Limb (tissue), 2 donors: ENCODE data around the gene CDC20B.
"Not testable (repeated sequence)": the region's sequence is repeated elsewhere in the genome, so short reads cannot be mapped to it uniquely, and the experiment has no call there.

Experiments used
- DNase-seq, 2 donors: peaks; one replicate each; pipeline ENCODE4 v3.0.0-alpha.2; 2016; ENCODE audit errors: extremely low spot score in 2 of 2

Gene CDC20B

DNA sequence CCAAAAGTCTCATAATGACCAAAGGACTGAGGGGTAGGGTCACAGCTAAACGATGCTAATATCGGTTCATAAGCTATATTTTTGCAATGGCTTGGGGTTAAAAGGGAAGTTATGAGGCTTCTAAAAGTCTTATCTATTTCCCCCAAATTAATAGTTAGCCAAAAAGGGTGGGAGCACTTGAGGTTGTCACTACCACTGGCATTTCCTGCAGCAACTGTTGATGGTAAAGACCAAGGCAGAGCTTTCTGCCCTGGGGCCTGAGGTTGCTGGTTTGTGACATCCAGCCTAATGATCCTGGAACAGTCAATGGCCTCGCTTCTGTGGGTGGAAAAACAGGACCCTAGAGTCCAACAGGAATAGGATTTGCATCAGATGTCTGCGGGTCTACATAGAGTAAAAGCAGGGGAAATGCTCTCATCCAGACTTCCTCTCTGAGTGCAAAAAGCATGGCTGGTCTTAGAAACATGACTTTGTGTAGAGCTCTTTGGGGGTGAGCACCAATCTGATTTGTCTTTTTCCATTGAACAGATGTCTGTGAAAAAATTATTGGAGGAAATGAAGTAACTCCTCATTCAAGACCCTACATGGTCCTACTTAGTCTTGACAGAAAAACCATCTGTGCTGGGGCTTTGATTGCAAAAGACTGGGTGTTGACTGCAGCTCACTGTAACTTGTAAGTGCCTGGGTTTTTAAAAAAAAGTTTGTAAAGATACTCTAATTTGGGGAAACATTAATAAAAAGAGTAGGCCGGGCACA is 67.9 kb downstream of the CDC20B start:
- no peak for DNase-seq

DNA sequence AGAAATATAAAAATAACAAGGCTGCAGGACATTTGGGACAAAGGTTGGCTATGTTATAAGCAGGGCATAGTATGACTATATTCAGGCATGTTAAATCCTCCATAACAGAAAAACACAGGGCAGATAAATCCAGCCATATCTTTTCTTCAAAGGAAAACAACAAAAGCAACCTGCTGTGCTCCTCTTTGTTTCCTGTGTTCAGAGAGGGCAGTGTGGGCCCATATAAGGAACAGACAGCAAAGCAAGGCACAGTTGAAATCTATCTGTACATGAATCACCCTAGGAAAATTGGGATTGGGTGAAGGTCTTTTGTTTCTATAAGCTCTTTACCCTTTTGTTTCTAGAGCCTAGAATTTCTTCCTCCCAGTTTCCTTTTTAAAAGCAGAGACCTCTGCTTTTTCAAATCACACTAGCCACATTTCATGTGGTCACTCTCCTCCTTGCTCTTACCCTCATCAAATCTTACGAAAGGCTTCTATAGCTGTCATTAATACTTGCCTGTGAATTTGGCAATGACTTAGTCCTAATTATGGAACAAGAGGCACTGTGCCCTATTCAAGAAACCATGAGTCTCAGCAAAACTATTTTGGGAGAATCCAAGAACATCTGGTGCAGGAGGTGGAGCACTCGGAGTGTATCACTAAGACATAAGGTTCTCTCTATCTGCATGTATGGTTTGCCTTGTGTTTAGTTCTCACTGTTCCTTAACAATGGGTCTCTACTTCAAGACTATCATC is 68.8 kb downstream of the CDC20B start:
- no peak for DNase-seq

DNA sequence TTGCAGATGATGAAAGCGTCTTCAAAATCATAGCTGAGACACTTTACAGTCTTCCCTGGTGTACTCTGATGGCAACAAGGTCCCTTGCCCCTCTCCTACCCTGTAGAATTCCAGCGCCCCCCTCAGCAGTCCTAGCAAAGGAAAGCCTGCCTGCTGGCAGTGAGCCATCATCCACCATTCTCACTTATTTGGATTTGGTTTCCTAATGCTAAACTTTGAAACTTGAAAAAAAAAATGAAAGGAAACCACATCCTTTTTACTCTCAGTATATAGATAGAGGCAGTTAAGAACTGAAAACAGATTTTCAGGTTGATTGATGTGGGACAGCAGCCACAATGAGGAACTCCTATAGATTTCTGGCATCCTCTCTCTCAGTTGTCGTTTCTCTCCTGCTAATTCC is 70.6 kb downstream of the CDC20B start, which contains the start of gene GZMA:
GZMA (plus strand) TSS at position 299 of the 400 bp plus-strand sequence; CDS start at position 336, 37 bp downstream.
- DNase-seq: no peak

DNA sequence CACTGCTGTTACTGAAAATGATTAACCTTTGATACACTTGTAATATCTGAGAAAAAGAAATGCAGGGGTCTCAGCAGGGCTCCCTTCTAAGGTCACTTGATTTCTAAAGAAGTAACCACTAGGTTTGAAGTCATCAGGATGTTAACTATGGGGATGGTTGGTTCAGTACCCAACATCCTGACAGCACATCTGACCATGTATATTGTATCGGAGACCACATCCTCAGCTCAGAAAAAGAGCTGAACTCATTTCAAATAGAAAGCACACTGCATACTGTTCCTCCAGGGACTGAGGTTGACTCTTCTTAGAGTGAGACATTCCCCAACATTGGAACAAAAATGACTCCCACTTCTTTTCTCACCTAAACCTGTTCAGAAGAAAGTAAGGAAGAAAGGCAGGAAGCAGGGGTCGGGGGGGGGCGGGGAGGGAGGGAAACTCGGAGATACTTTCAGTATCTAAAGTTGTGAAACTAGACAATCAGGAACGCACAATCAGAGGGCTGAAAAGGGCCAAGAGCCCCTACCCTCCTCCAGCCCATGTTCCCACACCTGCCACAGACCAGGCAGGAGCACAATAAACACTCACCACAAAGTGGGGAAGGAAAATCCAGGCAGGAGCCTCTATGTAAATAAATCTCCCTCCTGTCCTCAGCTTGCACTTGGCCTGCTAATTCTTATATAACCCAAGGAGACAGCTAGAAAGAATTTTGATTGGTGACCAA is 71.3 kb downstream of the CDC20B start:
- no peak for DNase-seq

DNA sequence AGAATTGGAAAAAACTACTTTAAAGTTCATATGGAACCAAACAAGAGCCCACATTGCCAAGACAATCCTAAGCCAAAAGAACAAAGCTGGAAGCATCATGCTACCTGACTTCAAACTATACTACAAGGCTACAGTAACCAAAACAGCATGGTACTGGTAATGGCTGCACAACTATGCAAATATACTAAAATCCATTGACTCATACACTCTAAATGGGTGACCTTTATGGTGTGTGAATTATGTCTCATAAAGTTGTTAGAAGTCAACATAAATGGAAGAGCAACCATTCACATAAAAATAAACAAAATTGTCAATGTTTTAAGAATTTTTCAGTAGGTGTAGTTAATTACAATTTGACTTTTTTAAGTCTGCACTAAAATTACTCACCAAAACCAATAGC is 71.8 kb downstream of the CDC20B start:
- DNase-seq: not testable (repeated sequence)

DNA sequence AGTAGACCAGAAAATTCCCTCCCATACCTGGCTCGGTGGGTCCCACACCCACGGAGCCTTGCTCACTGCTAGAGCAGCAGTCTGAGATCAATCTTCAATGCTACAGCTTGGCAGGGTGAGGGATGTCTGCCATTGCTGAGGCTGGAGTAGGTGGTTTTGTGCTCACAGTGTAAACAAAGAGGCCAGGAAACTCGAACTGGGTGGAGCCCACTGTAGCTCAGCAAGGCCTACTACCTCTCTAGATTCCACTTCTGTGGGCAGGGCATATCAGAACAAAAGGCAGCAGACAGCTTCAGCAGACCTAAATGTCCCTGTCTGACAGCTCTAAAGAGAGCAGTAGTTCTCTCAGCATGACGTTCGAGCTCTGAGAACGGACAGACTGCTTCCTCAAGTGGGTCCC is 76.1 kb downstream of the CDC20B start:
- DNase-seq: no peak

DNA sequence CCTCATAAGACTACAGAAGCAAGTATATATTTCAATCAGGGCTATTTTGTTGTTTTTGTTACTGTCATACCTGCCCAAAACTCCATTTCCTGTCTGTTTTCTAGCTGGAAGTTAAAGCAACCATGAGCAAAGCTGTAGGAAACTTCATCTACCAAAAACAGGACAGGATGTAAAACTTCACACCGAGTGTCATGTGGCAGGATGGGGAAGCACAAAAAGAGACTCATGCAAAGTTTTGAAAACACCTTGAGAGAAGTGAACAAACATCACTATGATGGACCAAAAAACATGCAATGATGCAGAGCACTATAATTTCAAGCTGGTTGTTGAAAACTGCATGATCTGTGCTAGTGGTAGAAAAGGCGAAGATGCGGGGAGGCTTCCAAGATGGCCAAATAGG is 76.8 kb downstream of the CDC20B start:
- DNase-seq: no peak

DNA sequence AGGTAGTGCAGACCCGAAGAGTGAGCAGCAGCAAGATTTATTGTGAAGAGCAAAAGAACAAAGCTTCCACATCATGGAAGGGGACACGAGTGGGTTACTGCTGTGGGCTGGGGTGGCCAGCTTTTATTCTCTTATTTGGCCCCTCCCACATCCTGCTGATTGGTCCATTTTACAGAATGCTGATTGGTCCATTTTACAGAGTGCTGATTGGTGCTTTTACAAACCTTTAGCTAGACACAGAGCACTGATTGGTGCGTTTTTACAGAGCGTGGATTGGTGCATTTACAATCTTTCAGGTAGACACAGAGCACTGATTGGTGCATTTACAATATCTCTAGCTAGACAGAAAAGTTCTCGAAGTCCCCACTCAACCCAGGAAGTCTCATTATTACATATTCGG is 82.0 kb downstream of the CDC20B start:
- not testable (repeated sequence) for DNase-seq

DNA sequence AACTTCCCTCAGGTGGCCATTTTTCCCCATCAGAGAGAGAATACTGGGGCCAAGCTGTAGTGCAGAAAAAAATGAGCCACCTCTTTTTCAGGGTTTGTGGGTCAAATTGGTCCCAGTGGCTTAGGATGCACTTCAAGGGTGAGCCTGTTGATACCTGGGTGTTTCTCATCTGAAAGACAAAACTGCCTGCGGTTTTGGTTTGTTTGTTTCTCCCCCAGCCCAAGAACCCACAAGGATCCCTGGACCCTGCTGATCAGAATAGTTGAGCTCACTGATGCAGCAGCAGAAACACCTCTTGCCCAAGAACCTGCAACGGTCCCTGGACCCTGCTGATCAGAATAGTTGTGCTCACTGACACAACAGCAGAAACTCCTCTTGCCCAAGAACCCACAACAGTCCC is 83.7 kb downstream of the CDC20B start:
- not testable (repeated sequence) for DNase-seq

DNA sequence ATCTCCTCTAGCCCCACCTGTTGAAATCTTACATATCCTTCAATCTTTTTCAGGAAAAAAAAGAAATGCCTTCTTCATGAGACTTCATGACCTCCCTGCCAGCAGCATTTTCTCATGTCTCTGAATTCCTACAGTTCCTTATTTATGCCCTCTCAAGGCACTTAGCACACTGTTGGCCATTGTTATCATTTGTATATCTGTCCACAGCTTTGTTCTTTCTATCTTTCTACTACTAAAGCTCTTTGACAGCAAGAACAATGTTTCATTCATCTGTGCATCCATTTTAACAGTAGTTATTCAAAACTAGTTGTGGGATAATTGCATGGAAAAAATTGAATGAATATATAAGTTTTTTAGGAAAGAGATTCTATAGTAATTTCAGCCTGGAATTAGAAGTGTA is 91.4 kb downstream of the CDC20B start:
- no peak for DNase-seq

DNA sequence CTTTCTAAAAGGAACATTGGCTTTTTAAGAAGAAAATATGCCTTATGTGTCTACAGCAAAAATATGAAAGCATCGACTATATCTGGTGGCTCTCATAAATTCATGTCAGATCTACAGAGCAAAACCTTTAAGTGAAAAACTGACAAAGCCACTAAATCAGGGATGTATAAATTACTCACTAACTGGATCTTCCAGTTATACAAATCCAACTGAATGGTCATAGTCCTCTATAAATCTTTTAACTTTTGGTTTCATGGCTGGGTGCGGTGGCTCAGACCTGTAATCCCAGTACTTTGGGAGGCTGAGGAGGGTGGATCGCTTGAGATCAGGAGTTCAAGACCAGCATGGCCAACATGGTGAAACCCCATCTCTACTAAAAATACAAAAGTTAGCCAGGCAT is 99.8 kb downstream of the CDC20B start:
- no peak for DNase-seq

DNA sequence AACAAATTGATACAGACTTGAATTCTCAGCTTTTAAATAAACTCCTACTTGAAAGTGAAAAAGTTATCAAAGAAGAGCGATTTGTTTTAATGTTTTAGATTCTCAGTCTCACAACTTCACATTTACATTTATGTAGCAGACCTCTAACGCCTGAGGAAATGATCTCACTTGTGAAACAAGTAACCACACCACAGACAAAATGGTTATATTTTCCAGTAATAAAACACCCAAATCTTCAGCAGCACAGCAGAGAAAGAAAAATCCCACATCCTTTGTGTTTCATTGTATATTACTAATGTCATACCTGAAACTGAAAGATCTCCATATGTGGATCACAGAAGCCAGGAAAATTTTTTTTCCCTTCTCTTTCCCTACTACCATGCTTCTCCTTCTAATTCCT is 100.3 kb downstream of the CDC20B start:
- DNase-seq: no peak

DNA sequence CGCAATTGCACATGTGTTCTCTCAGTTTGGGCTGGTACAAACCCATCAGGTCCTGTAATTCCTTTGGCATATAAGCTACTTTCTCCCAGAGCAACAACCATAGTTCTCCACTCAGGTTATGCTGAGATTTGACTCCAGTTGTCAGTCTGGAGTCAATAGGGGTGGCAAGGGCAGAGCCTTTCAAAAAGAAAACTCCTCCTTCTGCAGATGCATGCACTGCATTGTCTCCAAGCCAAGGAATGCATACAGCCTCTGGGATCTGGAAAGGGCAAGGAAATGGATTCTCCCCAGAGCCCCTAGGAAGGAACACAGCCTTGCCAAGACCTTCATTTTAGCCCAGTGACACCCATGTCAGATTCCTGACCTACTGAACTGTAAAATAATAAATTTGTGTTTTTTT is 101.6 kb downstream of the CDC20B start:
- no peak for DNase-seq

DNA sequence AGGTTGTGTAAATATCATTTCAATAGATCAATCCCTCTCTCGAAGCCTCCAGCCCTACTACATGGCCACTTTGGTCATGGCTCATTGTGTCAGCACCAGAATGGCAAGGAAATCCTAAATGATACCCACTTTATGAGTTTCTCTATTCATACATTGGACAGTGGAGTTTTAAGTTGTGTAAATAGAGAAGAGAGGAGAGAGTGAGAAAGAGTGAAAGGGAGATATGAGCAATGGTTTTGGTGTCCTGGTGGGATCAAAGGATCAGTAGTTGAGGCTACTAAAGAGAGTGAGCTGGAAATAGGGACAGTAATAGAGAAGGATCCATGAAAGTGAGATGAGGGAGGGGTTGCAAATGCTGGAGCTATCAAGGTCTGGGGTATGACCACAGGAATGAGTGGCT is 102.0 kb downstream of the CDC20B start:
- DNase-seq: no peak

DNA sequence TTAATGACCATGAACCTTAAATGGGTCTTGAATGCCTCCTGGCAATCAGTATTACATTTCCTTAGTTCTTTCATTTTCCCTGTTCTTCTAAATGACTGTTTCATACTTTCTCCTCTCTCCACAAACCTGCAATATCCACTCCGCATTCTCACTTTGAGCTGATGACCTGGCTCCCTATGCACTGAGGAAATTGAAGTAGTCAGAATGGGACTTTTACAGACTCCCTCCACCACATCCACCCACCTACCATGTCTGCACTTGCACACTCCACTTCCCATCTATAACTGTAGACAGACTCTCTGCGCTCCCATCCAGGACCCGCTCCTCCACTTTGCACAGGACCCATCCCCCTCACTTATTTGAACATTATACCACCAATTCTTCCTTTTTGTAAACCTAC is 106.7 kb downstream of the CDC20B start:
- DNase-seq: no peak

DNA sequence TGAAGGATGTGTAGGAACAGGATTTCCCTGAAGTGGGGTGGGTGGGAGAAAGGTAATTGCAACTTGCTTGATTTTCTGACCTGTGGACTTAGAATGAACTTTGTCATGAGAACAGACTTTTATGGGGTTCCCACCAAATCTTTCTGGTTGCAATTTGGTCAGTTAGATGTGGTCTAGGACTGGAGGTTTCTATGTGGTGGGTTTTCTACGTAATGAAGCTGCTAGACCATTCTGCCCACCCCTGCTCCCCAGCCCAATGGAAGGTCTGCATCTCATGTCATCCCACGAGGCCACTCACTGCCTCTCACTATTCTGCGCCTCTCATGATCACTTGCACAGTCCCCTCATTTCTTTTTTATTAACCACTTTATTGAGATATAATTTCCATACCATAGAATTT is 108.5 kb downstream of the CDC20B start:
- DNase-seq: no peak

DNA sequence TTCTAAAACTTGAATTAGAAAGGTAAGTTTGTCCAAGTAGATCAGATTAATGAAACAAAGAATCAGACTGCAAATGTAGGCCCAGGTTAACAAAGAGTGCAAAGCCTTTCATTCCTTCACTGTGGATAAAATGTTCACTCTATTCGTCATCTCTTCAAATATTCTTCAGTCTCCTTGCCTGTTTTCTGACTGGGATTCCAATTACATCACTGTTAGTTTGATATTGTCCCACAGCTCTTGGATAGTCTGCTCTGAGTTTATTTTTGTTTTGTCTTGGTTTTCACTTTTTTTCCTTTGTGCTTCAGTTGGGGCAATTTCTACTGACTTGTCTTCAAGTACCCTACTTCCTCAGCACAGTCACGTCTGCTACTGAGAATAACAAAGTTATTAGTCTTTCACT is 109.1 kb downstream of the CDC20B start:
- no peak for DNase-seq

DNA sequence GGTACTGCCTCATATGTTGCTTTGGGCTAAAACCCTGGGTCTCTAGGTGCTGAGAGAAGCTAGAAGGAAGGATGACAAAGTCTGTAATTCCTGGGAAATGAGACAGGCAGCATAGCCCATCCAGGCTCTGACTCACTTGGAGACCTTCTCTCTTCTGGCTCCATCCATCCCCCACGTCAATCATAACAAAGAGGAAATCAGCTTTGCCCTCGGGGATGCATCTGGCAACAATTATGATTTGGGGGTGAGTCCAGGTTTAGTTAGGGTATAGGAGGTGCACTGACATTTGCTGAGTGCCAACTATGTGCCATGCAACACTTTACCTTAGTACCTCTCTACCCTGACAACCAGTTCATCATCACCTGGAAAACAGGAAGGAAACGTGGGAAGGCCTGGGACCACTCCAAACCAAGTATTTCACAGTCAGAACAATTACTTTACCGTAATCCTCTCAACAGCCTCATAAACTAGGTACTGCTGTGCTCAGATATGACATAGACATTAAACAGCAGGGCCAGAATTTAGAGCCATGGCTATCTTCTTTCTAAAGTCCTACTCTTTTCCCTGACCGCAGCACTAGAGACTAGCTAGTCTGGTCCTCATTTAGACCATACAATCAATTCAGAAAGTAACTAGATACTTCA is 109.6 kb downstream of the CDC20B start:
- no peak for DNase-seq
